BJ (cell line): ENCODE data around the gene LPAR3. TPM values are rescaled to one million over a fixed set of nuclear protein-coding genes. Genes with fewer than 3 reads are reported as not detected.

Source experiments
- CTCF ChIA-PET: fragments of 350-600 bp; formaldehyde crosslinking; extraction: SDS; loops from one replicate; lab custom pipeline; 2021; ENCODE audit warnings: antibody characterized with exemption, inconsistent platforms; lab: Yijun Ruan, JAX
- POLR2A ChIA-PET: fragments of 300-600 bp; sonication (Branson Sonifier 250); formaldehyde crosslinking; extraction: SDS; loops from one replicate; lab custom pipeline; 2021; ENCODE audit warnings: antibody characterized with exemption; lab: Charles Lee
- DNase-seq: peaks from one replicate; pipeline ENCODE4 v3.0.0-alpha.2; 2011; ENCODE audit warnings: low read depth
- H3K27me3 ChIP-seq: 2 replicates; pipeline ENCODE4 v1.6.0; 2011; ENCODE audit warnings: low read length; ENCODE audit not compliant: control insufficient read depth, insufficient read depth
- H3K36me3 ChIP-seq: 2 replicates; pipeline ENCODE4 v1.5.1; 2011; ENCODE audit warnings: low read length; ENCODE audit not compliant: control insufficient read depth, insufficient read depth
- H3K4me3 ChIP-seq: 2 replicates; pipeline ENCODE4 v1.5.1; 2011; ENCODE audit warnings: low read depth, mild to moderate bottlenecking, control low read depth, low read length
- CTCF ChIP-seq: IDR thresholded peaks from 2 replicates; pipeline ENCODE4 v1.5.1; 2011; ENCODE audit warnings: low read depth, mild to moderate bottlenecking, control low read depth, inconsistent platforms, low read length, moderate library complexity; ENCODE audit not compliant: insufficient read depth
- polyA plus RNA-seq: library from polyadenylated mRNA; depleted of rRNA; stranded (reverse); fragments of >200 nt; gene quantifications from 2 replicates; pipeline ENCODE4 v1.2.3, GENCODE V29; 2011

Gene LPAR3
- polyA plus RNA-seq, 1 experiment = 0.05 TPM

DNA sequence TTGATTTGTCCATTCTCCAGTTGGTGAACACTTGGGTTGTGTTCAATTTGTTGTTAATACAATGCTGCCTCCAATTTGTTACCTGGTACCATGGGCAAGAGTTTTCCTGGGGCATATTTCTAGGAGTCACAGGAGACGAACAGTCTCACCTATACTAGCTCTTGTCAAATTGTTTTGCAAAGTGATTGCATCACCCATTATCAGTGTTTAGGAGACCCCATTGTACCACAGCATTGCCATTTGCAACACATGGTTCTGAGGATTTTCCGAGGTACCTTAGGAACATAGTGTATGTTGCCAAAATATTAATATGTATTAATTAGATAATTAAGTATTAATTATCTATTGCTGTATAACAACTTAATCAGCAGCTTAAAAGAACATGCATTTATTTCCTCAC, 97.8 kb downstream of the LPAR3 start:
- CTCF ChIA-PET = interaction anchor here (1.2 kb wide), 1 partner anchor 23 kb away, joined by 4 read pairs; no protein-coding TSS in a partner anchor
- Histone ChIP-seq H3K4me3 (no peak overlapping the region), H3K27me3 (peaks cover 7% of the 10 kb centered on the region), H3K36me3 (no peaks in the 10 kb centered on the region)
- TF ChIP-seq CTCF = no peak
- POLR2A ChIA-PET = no interaction called here
- DNase-seq = no peak

GRCh38 chr1:84792421-84792820, 100.6 kb downstream of the LPAR3 start:
- Histone ChIP-seq H3K27me3 (peaks cover 10% of the 10 kb centered on the region), H3K36me3 (no peaks in the 10 kb centered on the region), H3K4me3 (no peak overlapping the region)
- CTCF ChIA-PET = interaction anchor here (0.6 to 2.3 kb wide), 4 partner anchors 10 to 20 kb away, joined by 3 to 9 read pairs (median 5); no protein-coding TSS in a partner anchor
- no peak for DNase-seq
- no peak for TF ChIP-seq CTCF
- POLR2A ChIA-PET = no interaction called here

DNA sequence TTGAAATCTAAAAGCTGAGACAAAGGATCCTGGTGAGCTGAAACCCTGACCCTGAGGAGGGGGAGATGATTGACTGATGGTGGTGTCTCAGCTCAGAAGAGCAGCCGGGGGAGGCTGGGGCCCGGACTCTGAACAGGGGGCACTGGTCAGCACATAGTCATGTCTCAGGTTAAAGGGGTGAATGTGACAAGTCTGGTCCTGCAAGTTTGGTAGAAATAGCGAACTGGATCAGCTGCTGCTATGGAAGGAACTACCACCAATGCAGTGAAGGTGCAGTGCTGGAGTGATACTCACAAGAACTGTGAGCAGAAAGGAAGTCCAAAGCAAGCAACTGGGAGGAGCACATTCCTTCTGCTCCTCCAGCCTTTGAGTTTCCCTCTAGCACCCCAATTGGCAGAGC, 104.0 kb downstream of the LPAR3 start:
- ChIA-PET POLR2A (no interaction called here), CTCF (interaction anchor here (1.0 to 1.3 kb wide), 4 partner anchors 11 to 22 kb away, joined by 3 to 4 read pairs (median 3); no protein-coding TSS in a partner anchor)
- no peak for TF ChIP-seq CTCF
- Histone ChIP-seq H3K36me3 (no peaks in the 10 kb centered on the region), H3K4me3 (no peak overlapping the region), H3K27me3 (peaks cover 7% of the 10 kb centered on the region; the same call in 1 of the 2 replicates)
- no peak for DNase-seq

- no peak for TF ChIP-seq CTCF
- no peak overlapping the region for H3K4me3 ChIP-seq
- no peaks in the 10 kb centered on the region for H3K36me3 ChIP-seq
- H3K27me3 ChIP-seq = peaks cover 6% of the 10 kb centered on the region; the same call in 1 of the 2 replicates
- no peak for DNase-seq
- ChIA-PET CTCF (no interaction called here), POLR2A (no interaction called here)
Observed at GRCh38 chr1:84785271-84786036, 107.6 kb downstream of the LPAR3 start.

DNA sequence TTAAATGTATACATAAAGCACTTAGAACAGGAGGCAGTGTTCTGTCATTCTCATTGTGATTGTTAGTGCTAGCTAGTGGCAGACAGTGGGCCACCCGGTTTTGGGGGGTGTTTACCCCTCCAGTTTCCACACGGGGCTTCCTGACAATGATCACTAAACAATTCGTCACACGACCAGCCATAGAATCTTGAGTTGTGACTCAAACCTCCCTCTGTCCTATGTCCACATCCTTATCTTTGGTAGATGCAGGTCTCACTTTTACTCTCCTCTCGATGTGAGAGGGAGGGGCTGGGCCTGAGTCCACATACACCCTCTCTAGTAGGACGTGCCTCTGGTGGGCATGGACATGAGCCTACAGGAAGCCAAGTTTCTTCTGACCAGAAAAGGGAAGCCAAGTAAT, 110.1 kb downstream of the LPAR3 start:
- ChIA-PET POLR2A (no interaction called here), CTCF (interaction anchor here (0.7 to 3.1 kb wide), 6 partner anchors 10 to 484 kb away, joined by 3 to 13 read pairs (median 8); no protein-coding TSS in a partner anchor)
- Histone ChIP-seq H3K4me3 (no peak overlapping the region), H3K27me3 (0 out of 2 replicates have a peak, but pooled peaks cover 3% of the 10 kb centered on the region), H3K36me3 (no peaks in the 10 kb centered on the region)
- DNase-seq = no peak
- TF ChIP-seq CTCF = no peak
